HEK293 (cell line): Measurements from ENCODE around the gene RAP1A.

Experiments used
- CTCF ChIA-PET: fragments of 350-600 bp; formaldehyde crosslinking; extraction: SDS; loops from one replicate; lab custom pipeline; 2021; ENCODE audit warnings: antibody characterized with exemption; lab: Yijun Ruan, JAX
- POLR2A ChIA-PET: fragments of 300-600 bp; formaldehyde crosslinking; extraction: SDS; loops from one replicate; lab custom pipeline; 2020; ENCODE audit warnings: antibody characterized with exemption, inconsistent platforms; lab: Yijun Ruan, JAX
- H3K27ac ChIP-seq: fragments of 200-500 bp; sonication (Bioruptor generic); 2 replicates; pipeline ENCODE4 v1.5.1; 2014; ENCODE audit warnings: low read depth, low read length, control low read depth, inconsistent platforms; ENCODE audit errors: extremely low read depth
- H3K36me3 ChIP-seq, 2 experiments: fragments of 200-500 bp in 1 of 2; sonication (Bioruptor generic) in 1 of 2; 1 replicate in 1 of 2; 2 replicates in 1 of 2; pipeline ENCODE4 v1.5.1; 2014 to 2017; ENCODE audit warnings: inconsistent platforms in 2 of 2, low read length in 2 of 2; ENCODE audit not compliant: control insufficient read depth in 2 of 2, insufficient read depth in 1 of 2
- H3K4me1 ChIP-seq: fragments of 200-500 bp; sonication (Bioruptor generic); 2 replicates; pipeline ENCODE4 v1.5.1; 2014; ENCODE audit warnings: mild to moderate bottlenecking, low read length, inconsistent platforms; ENCODE audit not compliant: control insufficient read depth, insufficient read depth
- H3K4me3 ChIP-seq: 2 replicates; pipeline ENCODE4 v1.5.1; 2011; ENCODE audit warnings: low read depth, mild to moderate bottlenecking, control low read depth, low read length, moderate library complexity
- H3K9me3 ChIP-seq: fragments of 200-500 bp; sonication (Bioruptor generic); 2 replicates; pipeline ENCODE4 v1.5.1; 2014; ENCODE audit warnings: low read depth, low read length, inconsistent platforms; ENCODE audit not compliant: control insufficient read depth, insufficient read depth
- GLIS1 ChIP-seq: fragments of 450-650 bp; formaldehyde crosslinking; IDR thresholded peaks from 2 replicates; pipeline ENCODE4 v1.5.1; 2016; ENCODE audit warnings: missing biosample characterization, missing genetic modification characterization
- KLF10 ChIP-seq: fragments of 450-650 bp; IDR thresholded peaks from 2 replicates; pipeline ENCODE4 v1.5.1; 2018; ENCODE audit warnings: missing biosample characterization, mild to moderate bottlenecking, missing genetic modification characterization
- REPIN1 ChIP-seq: fragments of 450-650 bp; formaldehyde crosslinking; IDR thresholded peaks from 2 replicates; pipeline ENCODE4 v1.5.1; 2017; ENCODE audit warnings: missing biosample characterization, missing genetic modification characterization, low read depth
- ZNF112 ChIP-seq: fragments of 450-650 bp; formaldehyde crosslinking; IDR thresholded peaks from 2 replicates; pipeline ENCODE4 v1.5.0; 2017; ENCODE audit warnings: missing biosample characterization, missing genetic modification characterization
- ZNF146 ChIP-seq: fragments of 450-650 bp; formaldehyde crosslinking; IDR thresholded peaks from 2 replicates; pipeline ENCODE4 v1.5.1; 2016; ENCODE audit warnings: missing biosample characterization, missing genetic modification characterization
- ZNF202 ChIP-seq: fragments of 450-650 bp; formaldehyde crosslinking; IDR thresholded peaks from 2 replicates; pipeline ENCODE4 v1.5.1; 2016; ENCODE audit warnings: missing biosample characterization, missing genetic modification characterization, borderline replicate concordance
- ZNF23 ChIP-seq: fragments of 450-650 bp; formaldehyde crosslinking; IDR thresholded peaks from 2 replicates; pipeline ENCODE4 v1.5.1; 2016; ENCODE audit warnings: missing biosample characterization, missing genetic modification characterization, borderline replicate concordance
- ZNF416 ChIP-seq: fragments of 450-650 bp; formaldehyde crosslinking; IDR thresholded peaks from 2 replicates; pipeline ENCODE4 v1.5.1; 2016; ENCODE audit warnings: missing biosample characterization, missing genetic modification characterization
- ZNF561 ChIP-seq: fragments of 450-650 bp; IDR thresholded peaks from 2 replicates; pipeline ENCODE4 v1.5.1; 2018; ENCODE audit warnings: missing biosample characterization, missing genetic modification characterization, borderline replicate concordance
- ZNF596 ChIP-seq: fragments of 450-650 bp; IDR thresholded peaks from 2 replicates; pipeline ENCODE4 v1.5.0; 2018; ENCODE audit warnings: missing biosample characterization, mild to moderate bottlenecking, missing genetic modification characterization, moderate library complexity
- ZNF623 ChIP-seq: fragments of 450-650 bp; formaldehyde crosslinking; IDR thresholded peaks from 2 replicates; pipeline ENCODE4 v1.5.1; 2016; ENCODE audit warnings: missing biosample characterization, missing genetic modification characterization
- ZNF654 ChIP-seq: fragments of 450-650 bp; formaldehyde crosslinking; IDR thresholded peaks from 2 replicates; pipeline ENCODE4 v1.5.1; 2016; ENCODE audit warnings: low read depth, missing biosample characterization, missing genetic modification characterization
- ZNF768 ChIP-seq: fragments of 450-650 bp; formaldehyde crosslinking; IDR thresholded peaks from 2 replicates; pipeline ENCODE4 v1.5.1; 2018; ENCODE audit warnings: missing biosample characterization, mild to moderate bottlenecking, missing genetic modification characterization
- ZNF785 ChIP-seq: fragments of 450-650 bp; formaldehyde crosslinking; IDR thresholded peaks from 2 replicates; pipeline ENCODE4 v1.5.1; 2016; ENCODE audit warnings: missing biosample characterization, missing genetic modification characterization
- ZNF792 ChIP-seq: fragments of 450-650 bp; formaldehyde crosslinking; IDR thresholded peaks from 2 replicates; pipeline ENCODE4 v1.5.1; 2016; ENCODE audit warnings: missing biosample characterization, missing genetic modification characterization
- TF ChIP-seq, protein P1 (sequence below): fragments of 450-650 bp; formaldehyde crosslinking; IDR thresholded peaks from 2 replicates; pipeline ENCODE4; 2016; ENCODE audit warnings: missing biosample characterization, missing genetic modification characterization
- TF ChIP-seq, protein P2 (sequence below): fragments of 450-650 bp; formaldehyde crosslinking; IDR thresholded peaks from 2 replicates; pipeline ENCODE4 v1.5.1; 2017; ENCODE audit warnings: missing biosample characterization, missing genetic modification characterization
- TF ChIP-seq, protein P3 (sequence below): fragments of 450-650 bp; formaldehyde crosslinking; IDR thresholded peaks from 2 replicates; pipeline ENCODE4 v1.5.1; 2016; ENCODE audit warnings: missing biosample characterization, missing genetic modification characterization, borderline replicate concordance
- TF ChIP-seq, protein P4 (sequence below): IDR thresholded peaks from 2 replicates; pipeline ENCODE4 v1.6.1; 2011; ENCODE audit warnings: mild to moderate bottlenecking, low read depth, low read length, borderline replicate concordance

The RAP1A gene

DNA sequence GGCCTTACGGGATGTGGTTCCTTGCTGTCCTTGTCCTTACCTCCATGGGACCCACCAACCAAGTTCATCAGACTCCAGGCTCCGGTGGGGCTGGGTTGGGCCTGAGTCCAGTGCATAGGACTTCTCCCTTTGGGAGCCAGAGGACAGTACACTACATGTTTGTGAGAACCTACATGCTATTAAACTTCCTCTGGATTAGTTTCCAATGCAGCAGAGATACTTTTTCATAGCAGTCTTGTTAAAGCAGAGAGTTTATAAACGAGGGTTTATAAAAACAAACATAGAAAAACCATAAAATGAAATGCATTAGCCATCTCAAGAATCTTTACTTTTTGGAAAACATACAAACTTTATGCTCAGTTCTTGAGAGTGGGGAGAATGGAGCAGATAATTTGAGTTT, 86.3 kb downstream of the RAP1A start:
- H3K4me1 ChIP-seq: no peaks in the 10 kb centered on the region
- no peak overlapping the region for H3K27ac ChIP-seq
- no peaks in the 10 kb centered on the region for H3K9me3 ChIP-seq
- ChIA-PET POLR2A (no interaction called here), CTCF (interaction anchor here (0.6 to 1.5 kb wide), 3 partner anchors 9 to 188 kb away, joined by 3 to 5 read pairs (median 5); no protein-coding TSS in a partner anchor)
- peaks cover 0 to 57% of the 10 kb centered on the region in 2 experiments; a peak in 1 of 3 replicates for H3K36me3 ChIP-seq
- no peak for TF ChIP-seq ZNF596 (tag by site-specific recombination)
- TF ChIP-seq, protein P1, sequence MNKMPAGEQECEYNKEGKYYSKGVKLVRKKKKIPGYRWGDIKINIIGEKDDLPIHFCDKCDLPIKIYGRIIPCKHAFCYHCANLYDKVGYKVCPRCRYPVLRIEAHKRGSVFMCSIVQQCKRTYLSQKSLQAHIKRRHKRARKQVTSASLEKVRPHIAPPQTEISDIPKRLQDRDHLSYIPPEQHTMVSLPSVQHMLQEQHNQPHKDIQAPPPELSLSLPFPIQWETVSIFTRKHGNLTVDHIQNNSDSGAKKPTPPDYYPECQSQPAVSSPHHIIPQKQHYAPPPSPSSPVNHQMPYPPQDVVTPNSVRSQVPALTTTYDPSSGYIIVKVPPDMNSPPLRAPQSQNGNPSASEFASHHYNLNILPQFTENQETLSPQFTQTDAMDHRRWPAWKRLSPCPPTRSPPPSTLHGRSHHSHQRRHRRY (tag by site-specific recombination): no peak
- no peak for TF ChIP-seq ZNF561 (tag by site-specific recombination)
- TF ChIP-seq ZNF654: no peak
- no peak for TF ChIP-seq ZNF202
- TF ChIP-seq GLIS1 (tag by site-specific recombination): no peak
- TF ChIP-seq KLF10 (tag by site-specific recombination): no peak
- TF ChIP-seq, protein P2, sequence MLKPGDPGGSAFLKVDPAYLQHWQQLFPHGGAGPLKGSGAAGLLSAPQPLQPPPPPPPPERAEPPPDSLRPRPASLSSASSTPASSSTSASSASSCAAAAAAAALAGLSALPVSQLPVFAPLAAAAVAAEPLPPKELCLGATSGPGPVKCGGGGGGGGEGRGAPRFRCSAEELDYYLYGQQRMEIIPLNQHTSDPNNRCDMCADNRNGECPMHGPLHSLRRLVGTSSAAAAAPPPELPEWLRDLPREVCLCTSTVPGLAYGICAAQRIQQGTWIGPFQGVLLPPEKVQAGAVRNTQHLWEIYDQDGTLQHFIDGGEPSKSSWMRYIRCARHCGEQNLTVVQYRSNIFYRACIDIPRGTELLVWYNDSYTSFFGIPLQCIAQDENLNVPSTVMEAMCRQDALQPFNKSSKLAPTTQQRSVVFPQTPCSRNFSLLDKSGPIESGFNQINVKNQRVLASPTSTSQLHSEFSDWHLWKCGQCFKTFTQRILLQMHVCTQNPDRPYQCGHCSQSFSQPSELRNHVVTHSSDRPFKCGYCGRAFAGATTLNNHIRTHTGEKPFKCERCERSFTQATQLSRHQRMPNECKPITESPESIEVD (tag by site-specific recombination): no peak
- no peak for TF ChIP-seq ZNF792 (tag by site-specific recombination)
- no peak for TF ChIP-seq ZNF146 (tag by site-specific recombination)
- TF ChIP-seq, protein P3, sequence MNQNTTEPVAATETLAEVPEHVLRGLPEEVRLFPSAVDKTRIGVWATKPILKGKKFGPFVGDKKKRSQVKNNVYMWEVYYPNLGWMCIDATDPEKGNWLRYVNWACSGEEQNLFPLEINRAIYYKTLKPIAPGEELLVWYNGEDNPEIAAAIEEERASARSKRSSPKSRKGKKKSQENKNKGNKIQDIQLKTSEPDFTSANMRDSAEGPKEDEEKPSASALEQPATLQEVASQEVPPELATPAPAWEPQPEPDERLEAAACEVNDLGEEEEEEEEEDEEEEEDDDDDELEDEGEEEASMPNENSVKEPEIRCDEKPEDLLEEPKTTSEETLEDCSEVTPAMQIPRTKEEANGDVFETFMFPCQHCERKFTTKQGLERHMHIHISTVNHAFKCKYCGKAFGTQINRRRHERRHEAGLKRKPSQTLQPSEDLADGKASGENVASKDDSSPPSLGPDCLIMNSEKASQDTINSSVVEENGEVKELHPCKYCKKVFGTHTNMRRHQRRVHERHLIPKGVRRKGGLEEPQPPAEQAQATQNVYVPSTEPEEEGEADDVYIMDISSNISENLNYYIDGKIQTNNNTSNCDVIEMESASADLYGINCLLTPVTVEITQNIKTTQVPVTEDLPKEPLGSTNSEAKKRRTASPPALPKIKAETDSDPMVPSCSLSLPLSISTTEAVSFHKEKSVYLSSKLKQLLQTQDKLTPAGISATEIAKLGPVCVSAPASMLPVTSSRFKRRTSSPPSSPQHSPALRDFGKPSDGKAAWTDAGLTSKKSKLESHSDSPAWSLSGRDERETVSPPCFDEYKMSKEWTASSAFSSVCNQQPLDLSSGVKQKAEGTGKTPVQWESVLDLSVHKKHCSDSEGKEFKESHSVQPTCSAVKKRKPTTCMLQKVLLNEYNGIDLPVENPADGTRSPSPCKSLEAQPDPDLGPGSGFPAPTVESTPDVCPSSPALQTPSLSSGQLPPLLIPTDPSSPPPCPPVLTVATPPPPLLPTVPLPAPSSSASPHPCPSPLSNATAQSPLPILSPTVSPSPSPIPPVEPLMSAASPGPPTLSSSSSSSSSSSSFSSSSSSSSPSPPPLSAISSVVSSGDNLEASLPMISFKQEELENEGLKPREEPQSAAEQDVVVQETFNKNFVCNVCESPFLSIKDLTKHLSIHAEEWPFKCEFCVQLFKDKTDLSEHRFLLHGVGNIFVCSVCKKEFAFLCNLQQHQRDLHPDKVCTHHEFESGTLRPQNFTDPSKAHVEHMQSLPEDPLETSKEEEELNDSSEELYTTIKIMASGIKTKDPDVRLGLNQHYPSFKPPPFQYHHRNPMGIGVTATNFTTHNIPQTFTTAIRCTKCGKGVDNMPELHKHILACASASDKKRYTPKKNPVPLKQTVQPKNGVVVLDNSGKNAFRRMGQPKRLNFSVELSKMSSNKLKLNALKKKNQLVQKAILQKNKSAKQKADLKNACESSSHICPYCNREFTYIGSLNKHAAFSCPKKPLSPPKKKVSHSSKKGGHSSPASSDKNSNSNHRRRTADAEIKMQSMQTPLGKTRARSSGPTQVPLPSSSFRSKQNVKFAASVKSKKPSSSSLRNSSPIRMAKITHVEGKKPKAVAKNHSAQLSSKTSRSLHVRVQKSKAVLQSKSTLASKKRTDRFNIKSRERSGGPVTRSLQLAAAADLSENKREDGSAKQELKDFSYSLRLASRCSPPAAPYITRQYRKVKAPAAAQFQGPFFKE (tag by site-specific recombination): no peak
- TF ChIP-seq, protein P4, sequence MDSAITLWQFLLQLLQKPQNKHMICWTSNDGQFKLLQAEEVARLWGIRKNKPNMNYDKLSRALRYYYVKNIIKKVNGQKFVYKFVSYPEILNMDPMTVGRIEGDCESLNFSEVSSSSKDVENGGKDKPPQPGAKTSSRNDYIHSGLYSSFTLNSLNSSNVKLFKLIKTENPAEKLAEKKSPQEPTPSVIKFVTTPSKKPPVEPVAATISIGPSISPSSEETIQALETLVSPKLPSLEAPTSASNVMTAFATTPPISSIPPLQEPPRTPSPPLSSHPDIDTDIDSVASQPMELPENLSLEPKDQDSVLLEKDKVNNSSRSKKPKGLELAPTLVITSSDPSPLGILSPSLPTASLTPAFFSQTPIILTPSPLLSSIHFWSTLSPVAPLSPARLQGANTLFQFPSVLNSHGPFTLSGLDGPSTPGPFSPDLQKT: no peak
- H3K4me3 ChIP-seq: no peak overlapping the region

DNA sequence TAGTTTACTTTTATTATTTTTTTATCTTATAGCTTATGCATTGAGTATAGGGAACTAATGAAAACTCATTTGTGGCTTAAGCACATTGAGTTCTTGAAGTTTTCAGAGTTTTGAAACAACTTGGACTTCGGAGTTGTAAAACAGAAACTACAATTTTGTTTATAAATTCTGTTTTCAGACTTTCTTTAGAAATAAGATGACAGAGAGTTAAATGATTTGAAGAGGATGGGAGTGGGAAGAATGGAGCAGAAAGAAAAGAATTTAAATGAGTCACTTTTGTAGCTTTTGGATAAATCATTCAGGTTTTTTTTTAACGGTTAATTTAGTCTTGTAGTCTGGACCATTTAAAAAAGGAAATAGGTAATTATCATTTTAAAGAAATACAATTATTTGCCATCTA, 87.3 kb downstream of the RAP1A start:
- TF ChIP-seq REPIN1 (tag by site-specific recombination) (no peak), ZNF23 (tag by site-specific recombination) (no peak), ZNF785 (no peak), ZNF623 (tag by site-specific recombination) (no peak), ZNF416 (tag by site-specific recombination) (no peak), ZNF112 (tag by site-specific recombination) (no peak), ZNF768 (tag by site-specific recombination) (no peak)
- TF ChIP-seq, all 188 proteins: peak for 0

More for the DNA sequence above, 87.3 kb downstream of the RAP1A start:
- Histone ChIP-seq H3K9me3 (no peaks in the 10 kb centered on the region), H3K4me3 (no peak overlapping the region), H3K36me3 (peaks cover 0 to 49% of the 10 kb centered on the region in 2 experiments; a peak in 1 of 3 replicates), H3K27ac (no peak overlapping the region), H3K4me1 (no peaks in the 10 kb centered on the region)
- POLR2A ChIA-PET: no interaction called here
- CTCF ChIA-PET: no interaction called here
